GM10266 (cell line): ENCODE results near the gene SLC25A29.
"Not testable (repeated sequence)": the region's sequence is repeated elsewhere in the genome, so short reads cannot be mapped to it uniquely, and the experiment has no call there.

Experiments used
- DNase-seq: peaks from one replicate; pipeline ENCODE4 v3.0.0; 2012; ENCODE audit errors: extremely low spot score
- TF ChIP-seq, protein P1 (sequence below): IDR thresholded peaks from 2 replicates; pipeline ENCODE4 v1.5.1; 2012; ENCODE audit warnings: mild to moderate bottlenecking, low read depth; ENCODE audit not compliant: control insufficient read depth, insufficient read depth; ENCODE audit errors: missing control alignments

SLC25A29 gene

GRCh38 chr14:100345711-100346110, 39.5 kb upstream of the SLC25A29 start:
- DNase-seq, result no peak

GRCh38 chr14:100344657-100345056, 38.4 kb upstream of the SLC25A29 start:
- DNase-seq, result not testable (repeated sequence)

More at GRCh38 chr14:100345711-100346110, 39.5 kb upstream of the SLC25A29 start:
- TF ChIP-seq, protein P1, sequence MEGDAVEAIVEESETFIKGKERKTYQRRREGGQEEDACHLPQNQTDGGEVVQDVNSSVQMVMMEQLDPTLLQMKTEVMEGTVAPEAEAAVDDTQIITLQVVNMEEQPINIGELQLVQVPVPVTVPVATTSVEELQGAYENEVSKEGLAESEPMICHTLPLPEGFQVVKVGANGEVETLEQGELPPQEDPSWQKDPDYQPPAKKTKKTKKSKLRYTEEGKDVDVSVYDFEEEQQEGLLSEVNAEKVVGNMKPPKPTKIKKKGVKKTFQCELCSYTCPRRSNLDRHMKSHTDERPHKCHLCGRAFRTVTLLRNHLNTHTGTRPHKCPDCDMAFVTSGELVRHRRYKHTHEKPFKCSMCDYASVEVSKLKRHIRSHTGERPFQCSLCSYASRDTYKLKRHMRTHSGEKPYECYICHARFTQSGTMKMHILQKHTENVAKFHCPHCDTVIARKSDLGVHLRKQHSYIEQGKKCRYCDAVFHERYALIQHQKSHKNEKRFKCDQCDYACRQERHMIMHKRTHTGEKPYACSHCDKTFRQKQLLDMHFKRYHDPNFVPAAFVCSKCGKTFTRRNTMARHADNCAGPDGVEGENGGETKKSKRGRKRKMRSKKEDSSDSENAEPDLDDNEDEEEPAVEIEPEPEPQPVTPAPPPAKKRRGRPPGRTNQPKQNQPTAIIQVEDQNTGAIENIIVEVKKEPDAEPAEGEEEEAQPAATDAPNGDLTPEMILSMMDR, result no peak

DNA sequence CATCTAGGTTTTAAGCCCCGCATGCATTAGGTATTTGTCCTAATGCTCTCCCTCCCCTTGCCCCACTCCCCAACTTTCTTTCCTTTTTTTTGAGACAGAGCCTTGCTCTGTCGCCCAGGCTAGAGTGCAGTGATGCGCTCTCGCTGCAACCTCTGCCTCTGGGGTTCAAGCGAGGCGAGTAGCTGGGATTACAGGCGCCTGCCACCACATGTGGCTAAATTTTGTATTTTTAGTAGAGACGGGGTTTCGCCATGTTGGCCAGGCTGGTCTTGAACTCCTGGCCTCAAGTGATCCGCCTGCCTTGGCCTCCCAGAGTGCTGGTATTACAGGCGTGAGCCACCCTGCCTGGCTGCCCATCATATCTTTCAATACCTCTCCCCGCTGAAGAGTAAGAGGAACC, 36.6 kb upstream of the SLC25A29 start:
- not testable (repeated sequence) for DNase-seq

DNA sequence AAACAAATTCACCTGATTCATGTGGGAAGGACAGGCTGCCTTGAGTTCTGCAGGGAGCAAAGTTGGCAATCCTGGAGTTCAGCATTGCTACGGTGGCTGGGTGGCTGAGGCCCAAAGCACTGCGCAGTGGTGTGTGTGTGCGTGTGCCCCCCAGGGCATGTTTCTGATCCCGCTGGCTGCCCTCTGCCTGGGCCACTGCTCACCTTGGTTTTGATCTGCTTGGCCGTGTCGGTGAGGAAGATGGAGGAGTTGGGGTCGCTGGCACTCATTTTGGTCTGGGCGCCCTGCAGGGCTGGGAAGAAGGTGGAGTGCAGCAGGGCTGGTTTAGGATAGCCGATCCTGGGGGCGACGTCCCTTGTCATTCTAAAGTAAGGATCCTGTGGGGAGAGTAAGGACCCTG, 36.0 kb upstream of the SLC25A29 start:
- TF ChIP-seq, protein P1, result no peak
- no peak for DNase-seq

DNA sequence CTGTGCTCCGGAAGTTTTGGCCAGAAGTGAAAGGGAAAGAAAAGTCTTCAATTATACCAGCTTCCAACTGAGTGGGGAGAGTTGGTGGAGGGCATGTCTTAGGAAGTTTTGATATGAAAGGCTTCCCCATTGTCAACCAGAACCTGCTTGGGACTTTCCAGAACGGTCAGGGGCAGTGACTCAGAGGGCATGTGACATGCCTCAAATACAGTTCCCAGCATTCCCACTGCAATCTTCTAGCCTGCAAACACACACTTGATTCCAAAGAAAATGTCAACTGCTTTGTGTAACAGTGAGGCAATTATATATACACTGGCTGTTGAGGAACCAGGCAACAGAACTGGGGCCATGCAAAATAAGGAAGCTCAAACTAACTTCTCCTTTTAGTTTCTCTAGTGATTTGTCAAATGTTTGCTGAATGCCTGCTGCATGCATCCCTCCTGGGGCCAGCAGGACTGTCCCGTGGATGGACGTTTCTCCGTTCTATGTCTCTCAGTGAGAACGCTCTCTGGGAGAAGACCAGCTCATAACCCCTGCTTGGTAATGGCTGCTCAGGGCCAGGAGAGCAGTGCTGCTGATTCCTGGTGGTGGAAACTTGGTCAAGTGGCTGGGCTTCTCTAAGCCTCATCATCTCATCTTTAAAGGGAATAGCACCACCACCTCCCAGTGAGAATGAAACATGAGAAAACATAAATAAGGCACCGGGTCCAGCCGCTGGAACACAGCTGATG, 35.2 kb upstream of the SLC25A29 start:
- TF ChIP-seq, protein P1, result no peak
- DNase-seq, result peak; percentile 79

GRCh38 chr14:100340423-100340813, 34.2 kb upstream of the SLC25A29 start:
- no peak for DNase-seq

DNA sequence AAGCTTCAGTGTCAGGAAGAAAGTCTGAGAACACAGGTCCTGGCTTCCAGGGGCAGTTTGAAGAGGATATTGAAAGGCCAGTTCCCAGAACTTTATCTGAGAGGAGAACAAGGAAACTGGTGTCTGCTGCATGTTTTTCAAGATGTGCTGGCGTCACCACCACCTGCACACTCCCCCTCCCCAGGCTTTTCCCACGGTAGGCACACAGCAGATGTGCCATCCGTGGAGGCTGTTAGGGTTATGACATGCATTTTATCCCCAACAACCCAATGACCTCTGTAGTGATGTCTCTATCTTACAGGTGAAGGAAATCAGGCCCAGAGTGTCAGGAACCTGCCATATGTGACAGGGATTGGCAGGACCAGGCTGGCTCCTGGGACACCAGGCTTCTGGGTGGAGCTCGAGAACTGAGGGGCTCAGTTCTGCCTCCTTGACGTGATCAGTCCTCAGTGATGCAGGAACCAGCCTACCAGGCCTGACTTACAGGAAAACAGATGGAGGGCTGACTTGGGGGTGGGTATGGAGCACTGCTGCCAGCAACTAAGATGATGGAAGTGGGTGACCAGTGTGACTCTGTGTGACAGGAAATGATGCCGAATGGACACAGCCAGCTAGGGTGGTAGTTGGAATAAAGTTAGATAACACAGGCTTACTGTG, 33.6 kb upstream of the SLC25A29 start:
- no peak for DNase-seq
- TF ChIP-seq, protein P1, result no peak

More at GRCh38 chr14:100340423-100340813, 34.2 kb upstream of the SLC25A29 start:
- TF ChIP-seq, protein P1, result no peak

DNA sequence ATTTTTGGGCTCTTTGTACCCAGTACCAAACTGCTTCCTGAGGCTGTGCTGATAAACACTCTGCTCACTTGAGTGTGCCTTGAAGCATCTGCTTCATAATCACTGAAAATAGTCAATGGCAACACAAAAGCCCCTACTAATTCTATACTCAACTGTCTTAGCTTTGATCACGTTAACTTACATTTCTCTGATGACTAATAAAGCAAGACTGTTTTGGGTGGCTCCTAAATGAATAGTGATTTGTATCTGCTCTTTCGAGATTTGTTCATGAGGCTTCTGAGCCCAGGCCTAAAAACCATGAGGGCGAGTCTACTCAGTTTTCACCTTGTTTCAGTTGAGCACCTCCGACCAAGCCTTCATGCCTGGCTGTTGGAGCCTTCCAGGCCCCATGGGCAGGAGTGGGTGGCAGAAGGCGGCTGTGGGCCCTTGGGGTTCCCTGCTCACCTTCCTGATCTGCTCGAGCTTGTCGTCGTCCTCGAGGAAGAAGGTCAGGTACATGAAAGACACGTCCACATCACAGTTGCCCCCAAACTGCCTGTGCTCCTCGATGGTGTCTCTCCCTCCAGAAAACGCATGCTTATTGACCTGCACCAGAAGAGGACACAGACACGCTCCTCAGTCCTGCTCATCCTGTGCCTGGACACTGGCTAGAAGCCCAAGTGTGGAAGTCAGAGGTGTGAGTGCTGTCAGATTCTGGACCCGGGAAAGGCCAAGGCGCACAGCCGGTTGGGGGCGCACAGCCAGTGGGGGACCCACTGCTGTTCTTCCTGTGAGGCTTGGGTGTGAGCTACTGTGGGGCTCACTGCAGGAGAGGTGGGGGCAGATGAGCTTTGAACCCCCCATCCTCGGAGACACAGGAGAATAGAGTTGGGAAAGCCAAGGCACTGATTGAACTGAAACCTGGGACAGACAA, 30.6 kb upstream of the SLC25A29 start:
- DNase-seq, result peak; percentile 73

More for the DNA sequence above, 30.6 kb upstream of the SLC25A29 start:
- TF ChIP-seq, protein P1, result no peak
